ENCODE data around the gene MYO7B. TPM values are rescaled to one million over a fixed set of nuclear protein-coding genes. Genes with fewer than 3 reads are reported as not detected.

Gene MYO7B
- polyA plus RNA-seq, 1 of the 3 experiments (the other 2 are of a cell fraction), result 0.08 TPM

GRCh38 chr2:127647242-127648190 lies 112.0 kb downstream of the MYO7B start:
- H3K4me2 ChIP-seq, result no peak overlapping the region
- H3K4me1 ChIP-seq (ENCODE audit: control insufficient read depth in 1 of 2, insufficient read depth in 2 of 2, low read depth in 1 of 2, low read length in 1 of 2), result peaks cover 0 to 48% of the 10 kb centered on the region in 2 experiments; a peak in 1 of 4 replicates
- H3K4me3 ChIP-seq (ENCODE audit: low read depth in 2 of 2, low read length in 1 of 2), result no peak overlapping the region
- H3K27ac ChIP-seq (ENCODE audit: low read depth in 2 of 2, low read length in 1 of 2), result no peak overlapping the region
- no peak for DNase-seq
- TF ChIP-seq MXI1 (IDR thresholded peaks at IDR 0.05; ENCODE audit: low read depth, low read length), result no peak
- no peak for TF ChIP-seq CHD2 (IDR thresholded peaks at IDR 0.05; ENCODE audit: low read length, partially characterized antibody)
- TF ChIP-seq JUND (IDR thresholded peaks at IDR 0.05), result no peak
- no peak for TF ChIP-seq RCOR1 (IDR thresholded peaks at IDR 0.05; ENCODE audit: low read length)
- TF ChIP-seq NRF1 (IDR thresholded peaks at IDR 0.05; ENCODE audit: low read depth, low read length), result no peak
- TF ChIP-seq SIN3A (IDR thresholded peaks at IDR 0.05; ENCODE audit: borderline replicate concordance, low read depth, low read length), result no peak
- TF ChIP-seq TEAD4 (IDR thresholded peaks at IDR 0.05; ENCODE audit: borderline replicate concordance, insufficient read depth), result no peak
- no peak for TF ChIP-seq RAD21 (IDR thresholded peaks at IDR 0.05; ENCODE audit: low read length)
- no peak for TF ChIP-seq RFX5 (IDR thresholded peaks at IDR 0.05; ENCODE audit: low read length)
- TF ChIP-seq MAX (IDR thresholded peaks at IDR 0.05; ENCODE audit: low read depth), result no peak
- no peak for TF ChIP-seq ZBTB33 (IDR thresholded peaks at IDR 0.05; ENCODE audit: borderline replicate concordance, low read depth)
- TF ChIP-seq ELF1 (IDR thresholded peaks at IDR 0.05), result no peak
- no peak for TF ChIP-seq EP300 (IDR thresholded peaks at IDR 0.05; ENCODE audit: borderline replicate concordance in 1 of 2, low read depth in 1 of 2, low read length in 1 of 2)
- TF ChIP-seq FOXM1 (IDR thresholded peaks at IDR 0.05; ENCODE audit: low read depth), result no peak
- no peak for TF ChIP-seq NFIC (IDR thresholded peaks at IDR 0.05; ENCODE audit: borderline replicate concordance)
- no peak for TF ChIP-seq CTCF (IDR thresholded peaks at IDR 0.05)
- TF ChIP-seq GABPA (IDR thresholded peaks at IDR 0.05; ENCODE audit: low read depth), result no peak
- TF ChIP-seq USF2 (IDR thresholded peaks at IDR 0.05; ENCODE audit: borderline replicate concordance, low read depth, low read length), result no peak
- no peaks in the 10 kb centered on the region for H3K9me2 ChIP-seq
- no peak overlapping the region for H3K9ac ChIP-seq
- H3K9me3 ChIP-seq, result no peaks in the 10 kb centered on the region
- no peaks in the 10 kb centered on the region for H3K36me3 ChIP-seq (replicated peaks in 1 of 2; ENCODE audit: control insufficient read depth in 1 of 2, insufficient read depth in 2 of 2, low read length in 1 of 2)
- ChIA-PET POLR2A (no interaction called here), CTCF (interaction anchor here (1.0 to 2.9 kb wide), 2 partner anchors 28 to 57 kb away, joined by 3 to 37 read pairs; partner anchors contain the start of gene LIMS2)
- no peaks in the 10 kb centered on the region for H4K20me1 ChIP-seq (ENCODE audit: insufficient read depth)
- no peak overlapping the region for H2AFZ ChIP-seq (ENCODE audit: low read depth)
- no peaks in the 10 kb centered on the region for H3F3A ChIP-seq (replicated peaks; ENCODE audit: insufficient read depth)
- no peaks in the 10 kb centered on the region for H3K79me2 ChIP-seq (ENCODE audit: insufficient read depth)
- 90% methylated on average over 14 of the region's 16 CpGs for WGBS (ENCODE audit: low lambda C conversion rate)
- no peaks in the 10 kb centered on the region for H3K27me3 ChIP-seq (ENCODE audit: insufficient read depth)
